ENCODE data around the gene ENOX1.

Gene ENOX1

DNA sequence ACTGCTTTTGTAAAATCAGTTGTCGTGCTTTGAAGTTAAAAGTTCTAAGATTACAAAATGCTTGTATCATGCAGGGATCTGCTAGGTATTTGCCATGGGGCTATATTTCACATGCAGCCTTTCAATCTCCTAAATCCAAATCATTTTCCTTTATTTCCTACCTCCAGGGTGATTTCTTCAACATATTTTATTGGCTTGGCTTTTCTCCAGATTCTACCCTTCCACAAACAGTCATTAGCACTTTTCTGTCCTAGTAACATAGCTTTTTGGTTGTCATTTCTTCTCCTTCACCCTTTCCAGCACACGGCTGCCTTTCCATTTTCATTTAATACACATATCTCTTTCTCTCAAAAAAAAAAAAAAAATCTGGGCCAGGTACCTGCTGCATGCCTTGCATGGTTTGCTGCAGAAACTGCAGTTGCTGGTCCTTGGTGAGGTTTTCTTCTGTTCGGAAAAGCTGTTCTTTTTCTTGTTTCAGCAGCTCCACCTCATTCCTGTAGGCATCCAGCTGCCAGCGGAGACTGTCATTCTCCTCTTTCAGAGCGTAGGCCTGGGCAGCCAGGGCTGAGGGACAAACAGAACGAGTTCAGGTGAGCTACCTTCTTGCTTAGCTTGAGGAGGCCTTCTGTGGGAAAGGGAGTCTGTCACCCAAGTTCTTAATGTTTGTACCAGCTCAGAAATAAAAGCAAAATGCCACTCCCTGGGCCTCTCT, 488.6 kb downstream of the ENOX1 start:
- no peak overlapping the region for H3K27ac Mint-ChIP-seq
- H3K9me3 Mint-ChIP-seq, result no peaks in the 10 kb centered on the region
- peaks cover 24 to 25% of the 10 kb centered on the region in 2 donors for H3K27me3 Mint-ChIP-seq
- H3K4me1 Mint-ChIP-seq (ENCODE audit: low read depth in 2 of 2), result peaks cover 0 to 3% of the 10 kb centered on the region in 2 donors
- H3K36me3 Mint-ChIP-seq (ENCODE audit: insufficient read depth), result no peaks in the 10 kb centered on the region
- ATAC-seq (replicated peaks) (no peak), DNase-seq (no peak)
- no peak overlapping the region for H3K4me3 Mint-ChIP-seq

DNA sequence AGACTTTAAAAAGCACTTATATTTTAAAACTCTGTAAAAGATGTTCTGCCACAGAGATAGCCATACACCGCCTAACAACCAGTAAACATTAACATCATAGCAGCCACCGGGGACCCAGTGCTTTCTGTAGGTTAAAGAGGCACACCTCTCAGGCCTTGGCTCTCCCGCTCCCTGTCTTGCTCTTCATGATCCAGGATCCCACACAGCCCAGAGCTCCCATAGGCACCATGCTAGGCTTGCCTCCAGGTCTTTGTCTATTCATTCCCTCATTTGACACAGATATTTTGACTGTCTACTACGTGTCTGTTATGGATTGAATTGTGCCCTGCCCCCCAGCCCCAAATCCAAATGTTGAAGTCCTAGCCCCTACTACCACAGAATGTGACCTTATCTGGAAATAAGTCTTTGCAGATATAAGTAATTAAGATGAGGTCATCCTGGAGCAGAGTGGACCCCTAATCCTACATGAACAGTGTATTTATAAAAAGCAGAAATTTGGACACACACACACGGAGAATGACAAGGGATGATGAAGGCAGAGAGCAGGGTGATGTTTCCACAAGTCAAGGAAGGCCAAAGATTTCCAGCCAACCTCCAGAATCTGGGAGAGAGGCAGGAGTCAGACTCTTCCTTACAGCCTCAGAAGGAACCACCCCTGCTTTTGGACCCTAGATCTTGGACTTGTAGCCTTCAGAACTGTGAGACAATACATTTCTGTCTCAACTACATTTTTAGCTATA, 490.8 kb downstream of the ENOX1 start:
- DNase-seq (no peak), ATAC-seq (replicated peaks) (no peak)
- Mint-ChIP-seq H3K36me3 (ENCODE audit: insufficient read depth) (no peaks in the 10 kb centered on the region), H3K4me3 (no peak overlapping the region), H3K4me1 (ENCODE audit: low read depth in 2 of 2) (peaks cover 0 to 3% of the 10 kb centered on the region in 2 donors), H3K27ac (no peak overlapping the region), H3K27me3 (peaks cover 24 to 25% of the 10 kb centered on the region in 2 donors), H3K9me3 (no peaks in the 10 kb centered on the region)

DNA sequence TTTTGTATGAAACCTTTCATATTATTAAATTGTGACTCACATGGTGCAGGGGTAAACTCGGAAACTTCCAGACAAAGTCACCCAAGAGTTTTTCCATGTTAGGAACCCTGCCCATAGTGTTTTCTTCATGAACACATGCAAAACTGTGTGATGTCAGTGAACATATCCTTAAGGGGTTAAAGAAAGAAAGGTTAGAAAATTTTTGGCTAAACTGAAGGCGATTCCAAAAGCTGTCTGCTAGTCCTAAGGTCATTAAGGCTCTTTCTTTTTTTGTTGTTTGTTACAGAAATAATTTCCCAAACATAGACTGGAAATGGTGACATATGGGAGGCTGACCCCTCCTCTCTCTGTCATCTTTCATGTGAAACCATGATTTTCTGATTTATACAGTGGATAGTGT, 491.5 kb downstream of the ENOX1 start:
- H3K27me3 Mint-ChIP-seq, result peaks cover 25 to 28% of the 10 kb centered on the region in 2 donors
- H3K9me3 Mint-ChIP-seq, result no peaks in the 10 kb centered on the region
- no peak overlapping the region for H3K4me3 Mint-ChIP-seq
- ATAC-seq (replicated peaks) (no peak), DNase-seq (no peak)
- peaks cover 0 to 3% of the 10 kb centered on the region in 2 donors for H3K4me1 Mint-ChIP-seq (ENCODE audit: low read depth in 2 of 2)
- H3K36me3 Mint-ChIP-seq (ENCODE audit: insufficient read depth), result no peaks in the 10 kb centered on the region
- H3K27ac Mint-ChIP-seq, result no peak overlapping the region

DNA sequence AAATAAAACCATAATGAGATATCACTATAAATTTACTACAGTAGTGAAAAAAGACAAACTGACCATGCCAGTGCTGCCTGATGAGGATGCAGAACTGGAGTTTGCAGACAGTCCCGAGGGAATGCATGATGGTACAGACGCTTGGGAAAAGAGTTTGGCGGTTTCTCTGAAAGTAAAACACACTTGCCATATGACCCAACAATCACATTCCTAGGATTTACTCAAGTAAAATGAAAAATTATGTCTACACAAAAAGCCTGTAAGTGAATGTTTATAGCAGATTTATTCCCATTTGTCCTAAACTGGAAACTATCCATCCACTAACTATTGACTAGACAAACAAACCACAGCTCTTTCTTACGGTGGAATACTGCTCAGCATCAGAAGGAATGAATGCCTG, 492.4 kb downstream of the ENOX1 start:
- peaks cover 25 to 37% of the 10 kb centered on the region in 2 donors for H3K27me3 Mint-ChIP-seq
- no peak overlapping the region for H3K27ac Mint-ChIP-seq
- no peaks in the 10 kb centered on the region for H3K36me3 Mint-ChIP-seq (ENCODE audit: insufficient read depth)
- H3K9me3 Mint-ChIP-seq, result no peaks in the 10 kb centered on the region
- DNase-seq, result no peak
- H3K4me3 Mint-ChIP-seq, result no peak overlapping the region
- no peak for ATAC-seq (replicated peaks)
- H3K4me1 Mint-ChIP-seq (ENCODE audit: low read depth in 2 of 2), result no peaks in the 10 kb centered on the region

DNA sequence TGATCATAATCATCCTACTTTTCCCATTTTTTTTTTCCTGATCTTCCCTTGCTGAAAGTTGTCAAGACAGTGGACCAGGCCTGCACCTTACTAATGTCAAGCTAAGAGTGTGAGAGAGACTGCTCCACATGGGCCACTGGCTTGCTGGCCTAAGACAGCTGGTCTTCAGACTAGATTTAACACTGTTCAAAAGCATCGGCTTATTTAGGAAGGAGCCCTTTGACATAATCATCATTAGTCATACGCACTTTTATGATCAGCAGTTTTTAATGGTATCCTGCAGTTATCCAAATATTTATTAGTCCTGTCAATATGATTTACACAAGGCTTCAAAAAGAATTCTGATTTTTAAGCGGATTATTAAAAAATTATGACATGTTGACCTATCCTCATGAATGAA, 492.8 kb downstream of the ENOX1 start:
- no peaks in the 10 kb centered on the region for H3K9me3 Mint-ChIP-seq

DNA sequence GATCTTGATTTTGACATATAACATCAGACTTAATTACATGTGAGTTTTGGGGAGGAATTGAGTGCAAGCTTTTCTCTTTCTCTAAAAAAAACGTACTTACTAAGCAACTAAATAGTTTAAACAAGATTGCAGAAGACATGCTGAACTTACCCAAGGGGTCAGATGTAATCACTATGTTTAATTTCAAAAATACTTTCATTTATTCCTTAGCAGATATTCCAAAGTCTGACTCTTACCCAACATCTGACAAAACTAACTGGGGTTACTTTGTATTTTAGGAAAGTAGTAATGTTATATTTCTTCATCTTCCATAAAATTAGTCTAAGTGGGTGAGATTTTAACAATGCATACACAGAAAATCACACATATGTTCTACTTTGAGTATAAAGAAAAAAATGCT, 493.2 kb downstream of the ENOX1 start:
- H3K4me1 Mint-ChIP-seq (ENCODE audit: low read depth in 2 of 2), result no peaks in the 10 kb centered on the region
- H3K27ac Mint-ChIP-seq, result no peak overlapping the region
- no peaks in the 10 kb centered on the region for H3K36me3 Mint-ChIP-seq (ENCODE audit: insufficient read depth)
- DNase-seq (no peak), ATAC-seq (replicated peaks) (no peak)
- H3K4me3 Mint-ChIP-seq, result no peak overlapping the region
- H3K27me3 Mint-ChIP-seq, result peaks cover 17 to 33% of the 10 kb centered on the region in 2 donors
- no peaks in the 10 kb centered on the region for H3K9me3 Mint-ChIP-seq

More for the DNA sequence above, 492.8 kb downstream of the ENOX1 start:
- H3K4me3 Mint-ChIP-seq, result no peak overlapping the region
- H3K27me3 Mint-ChIP-seq, result peaks cover 21 to 37% of the 10 kb centered on the region in 2 donors
- no peaks in the 10 kb centered on the region for H3K4me1 Mint-ChIP-seq (ENCODE audit: low read depth in 2 of 2)
- no peak overlapping the region for H3K27ac Mint-ChIP-seq
- ATAC-seq (replicated peaks) (no peak), DNase-seq (no peak)
- H3K36me3 Mint-ChIP-seq (ENCODE audit: insufficient read depth), result no peaks in the 10 kb centered on the region

DNA sequence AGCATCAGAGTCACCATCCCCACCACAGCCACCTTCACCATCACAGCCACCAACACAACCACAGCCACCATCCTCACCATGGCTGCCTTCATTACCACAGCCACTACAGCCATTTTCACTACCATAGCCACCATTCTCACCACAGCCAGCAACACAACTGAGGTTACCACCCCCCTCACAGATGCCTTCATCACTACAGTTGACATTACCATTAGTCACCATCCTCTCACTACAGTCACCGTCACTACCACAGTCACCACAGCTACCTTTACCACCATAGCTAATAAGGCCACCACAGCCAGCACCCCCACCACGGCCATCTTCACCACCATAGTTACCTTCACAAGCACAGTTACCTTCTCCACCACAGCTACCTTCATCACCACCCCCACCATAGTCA, 493.8 kb downstream of the ENOX1 start:
- ATAC-seq (replicated peaks), result no peak

DNA sequence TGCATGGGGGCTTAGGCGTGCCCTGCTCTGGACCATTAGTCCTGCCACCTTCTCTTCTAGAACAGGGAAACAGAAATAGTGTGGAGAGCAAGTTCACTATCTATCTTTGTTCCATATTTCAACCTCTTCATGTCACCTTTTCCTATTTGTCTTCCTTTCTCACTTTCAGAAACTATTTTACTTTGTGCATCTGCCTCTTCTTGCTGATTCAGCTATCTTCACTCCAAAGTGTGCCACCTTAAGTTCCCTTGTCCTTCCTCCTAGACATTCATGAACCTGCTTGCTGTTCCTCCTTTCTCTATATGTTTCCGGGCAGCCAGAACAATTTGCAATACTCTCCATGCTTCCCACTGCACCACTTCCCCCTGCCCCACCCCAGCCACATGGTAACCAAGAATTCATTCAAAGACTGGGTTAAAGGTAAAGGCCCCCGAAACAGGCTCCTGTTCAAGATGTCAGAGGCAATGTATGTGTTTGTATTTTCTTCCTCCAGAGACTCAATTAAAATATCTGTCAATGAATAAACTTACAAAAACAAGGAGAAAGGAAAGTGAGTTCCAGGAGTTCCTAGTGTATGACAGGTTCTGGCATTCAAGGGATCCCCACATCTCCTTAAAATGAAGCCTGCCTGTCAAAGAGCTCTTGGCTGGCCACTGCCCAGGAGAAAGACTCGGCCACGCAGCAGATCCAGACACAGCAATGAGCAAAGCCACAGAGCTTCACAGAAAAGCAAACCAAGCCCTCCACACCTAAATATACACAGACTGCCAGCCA, 495.3 kb downstream of the ENOX1 start:
- no peak overlapping the region for H3K27ac Mint-ChIP-seq
- no peaks in the 10 kb centered on the region for H3K36me3 Mint-ChIP-seq (ENCODE audit: insufficient read depth)
- no peaks in the 10 kb centered on the region for H3K9me3 Mint-ChIP-seq
- DNase-seq, result no peak
- no peak for ATAC-seq (replicated peaks)
- no peaks in the 10 kb centered on the region for H3K4me1 Mint-ChIP-seq (ENCODE audit: low read depth in 2 of 2)
- no peak overlapping the region for H3K4me3 Mint-ChIP-seq
- H3K27me3 Mint-ChIP-seq, result peaks cover 8 to 21% of the 10 kb centered on the region in 2 donors

More for the DNA sequence above, 493.8 kb downstream of the ENOX1 start:
- Mint-ChIP-seq H3K4me1 (ENCODE audit: low read depth in 2 of 2) (no peaks in the 10 kb centered on the region), H3K9me3 (no peaks in the 10 kb centered on the region), H3K4me3 (no peak overlapping the region), H3K27ac (no peak overlapping the region), H3K27me3 (peaks cover 11 to 28% of the 10 kb centered on the region in 2 donors), H3K36me3 (ENCODE audit: insufficient read depth) (no peaks in the 10 kb centered on the region)
- no peak for DNase-seq

DNA sequence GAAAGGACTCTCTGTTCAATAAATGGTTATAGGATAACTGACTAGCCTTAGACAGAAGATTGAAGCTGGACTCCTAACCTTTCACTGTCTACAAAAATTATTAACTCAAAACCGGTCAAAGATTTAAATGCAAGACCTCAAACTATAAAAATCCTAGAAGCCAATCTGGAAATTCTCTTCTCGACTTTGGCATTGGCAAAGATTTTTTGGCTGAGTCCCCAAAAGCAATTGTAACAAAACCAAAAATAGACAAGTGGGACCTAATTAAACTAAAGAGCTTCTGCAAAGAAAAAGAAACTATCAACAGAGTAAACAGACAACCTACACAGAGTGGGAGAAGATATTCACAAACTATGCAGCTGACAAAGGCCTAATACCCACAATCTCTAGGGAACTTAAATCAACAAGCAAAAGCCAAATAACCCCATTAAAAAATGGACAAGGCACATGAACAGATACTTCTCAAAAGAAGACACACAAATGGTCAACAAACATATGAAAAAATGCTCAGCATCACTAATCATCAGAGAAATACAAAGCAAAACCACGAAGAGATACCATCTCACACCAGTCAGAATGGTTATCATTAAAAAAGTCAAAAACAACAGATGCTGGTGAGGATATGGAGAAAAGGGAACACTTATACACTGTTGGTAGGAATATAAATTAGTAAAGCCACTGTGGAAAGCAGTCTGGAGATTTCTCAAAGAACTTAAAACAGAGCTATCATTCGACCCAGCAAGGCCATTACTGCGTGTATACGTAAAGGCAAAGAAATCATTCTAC, 497.1 kb downstream of the ENOX1 start:
- no peaks in the 10 kb centered on the region for H3K4me1 Mint-ChIP-seq (ENCODE audit: low read depth in 2 of 2)
- no peaks in the 10 kb centered on the region for H3K9me3 Mint-ChIP-seq
- no peak for DNase-seq
- H3K4me3 Mint-ChIP-seq, result no peak overlapping the region
- no peak for ATAC-seq (replicated peaks)
- H3K36me3 Mint-ChIP-seq (ENCODE audit: insufficient read depth), result no peaks in the 10 kb centered on the region
- peaks cover 18 to 23% of the 10 kb centered on the region in 2 donors for H3K27me3 Mint-ChIP-seq
- no peak overlapping the region for H3K27ac Mint-ChIP-seq

DNA sequence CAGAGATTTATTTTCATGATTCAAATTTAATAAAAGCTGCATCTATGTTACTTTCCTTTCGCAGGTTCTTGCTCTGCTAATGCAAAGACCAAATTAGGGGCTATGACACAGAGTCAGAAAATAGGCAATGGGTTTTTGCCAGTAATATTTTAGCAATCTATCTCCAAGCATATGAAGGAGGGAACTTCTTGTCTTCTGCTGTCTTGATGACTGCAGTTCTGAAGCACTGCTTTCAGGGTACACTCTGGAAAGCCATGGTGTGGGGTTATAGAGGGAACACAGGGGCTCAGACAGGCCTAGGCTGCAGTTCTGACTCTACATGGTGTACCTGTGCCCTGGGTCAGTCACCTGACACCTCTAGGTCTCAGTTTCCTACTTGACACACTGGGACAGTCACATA, 500.0 kb downstream of the ENOX1 start:
- Mint-ChIP-seq H3K9me3 (no peaks in the 10 kb centered on the region), H3K4me1 (ENCODE audit: low read depth in 2 of 2) (no peaks in the 10 kb centered on the region), H3K36me3 (ENCODE audit: insufficient read depth) (no peaks in the 10 kb centered on the region), H3K4me3 (no peak overlapping the region), H3K27me3 (peaks cover 18 to 36% of the 10 kb centered on the region in 2 donors), H3K27ac (no peak overlapping the region)
- no peak for ATAC-seq (replicated peaks)
- no peak for DNase-seq

DNA sequence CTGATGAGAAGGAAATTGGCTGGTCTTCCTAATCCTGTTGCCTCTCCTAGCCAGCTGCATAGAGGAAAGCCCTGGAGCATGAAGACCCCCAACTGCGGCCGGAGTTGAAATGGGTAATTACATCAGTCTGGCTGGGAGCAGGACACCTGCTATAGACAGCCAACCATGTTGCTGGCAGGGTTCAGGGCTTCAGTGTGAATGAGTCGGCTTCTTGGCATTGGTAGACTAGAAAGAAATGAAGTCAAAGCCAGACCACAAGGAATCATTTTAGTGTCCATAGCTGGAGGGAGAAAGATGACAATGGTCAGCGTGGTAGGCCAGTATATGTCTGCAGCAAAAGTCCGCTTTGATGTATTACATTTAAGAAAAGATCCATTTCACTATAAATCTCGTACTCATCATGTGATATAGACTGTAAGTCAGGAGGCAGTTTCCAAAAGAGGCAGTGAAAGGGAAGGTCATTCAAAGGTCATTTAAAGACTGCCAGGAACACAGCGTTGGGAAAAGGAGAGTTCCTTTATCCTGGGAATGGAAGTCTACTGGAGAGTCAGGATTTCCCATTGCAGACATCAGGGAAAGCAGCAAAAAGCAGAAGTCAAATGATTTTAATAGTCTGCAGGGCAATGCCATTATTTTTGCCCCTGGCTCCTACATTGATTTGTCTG, 500.7 kb downstream of the ENOX1 start:
- Mint-ChIP-seq H3K27ac (no peak overlapping the region), H3K4me1 (ENCODE audit: low read depth in 2 of 2) (no peaks in the 10 kb centered on the region), H3K9me3 (no peaks in the 10 kb centered on the region), H3K27me3 (peaks cover 18 to 36% of the 10 kb centered on the region in 2 donors), H3K4me3 (no peak overlapping the region), H3K36me3 (ENCODE audit: insufficient read depth) (no peaks in the 10 kb centered on the region)
- no peak for ATAC-seq (replicated peaks)
- no peak for DNase-seq

DNA sequence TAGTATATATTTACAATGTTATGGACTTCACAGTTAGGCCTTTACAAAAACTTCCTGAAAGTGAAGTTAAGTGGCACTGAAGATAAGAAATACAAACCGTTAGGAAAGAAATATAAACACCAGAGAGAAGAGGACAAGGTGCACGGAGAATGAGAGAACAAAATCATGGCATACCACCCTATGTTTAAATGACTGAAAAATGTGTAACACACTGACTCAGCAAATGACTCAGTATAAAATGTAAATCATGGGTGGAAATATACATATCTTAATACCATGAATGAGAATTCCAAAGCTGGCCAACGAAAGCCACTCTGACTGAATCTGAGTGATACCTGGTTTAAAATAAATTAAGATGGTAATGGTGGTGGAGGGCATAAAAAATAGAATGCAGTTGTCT, 502.6 kb downstream of the ENOX1 start:
- no peak overlapping the region for H3K27ac Mint-ChIP-seq
- DNase-seq, result no peak
- H3K27me3 Mint-ChIP-seq, result peaks cover 10 to 24% of the 10 kb centered on the region in 2 donors

More for the DNA sequence above, 502.6 kb downstream of the ENOX1 start:
- Mint-ChIP-seq H3K4me1 (ENCODE audit: low read depth in 2 of 2) (no peaks in the 10 kb centered on the region), H3K9me3 (no peaks in the 10 kb centered on the region), H3K4me3 (no peak overlapping the region), H3K36me3 (ENCODE audit: insufficient read depth) (no peaks in the 10 kb centered on the region)
- ATAC-seq (replicated peaks), result no peak
